Activated CD4-positive, alpha-beta T cell treated with anti-CD3 and anti-CD28 coated beads, Interleukin-2, amount 50 U/mL, for 16 hours (primary cell): ENCODE data around the gene ATP8A2.

Source experiments
- DNase-seq: peaks from one replicate; pipeline ENCODE4 v3.0.0-alpha.2; 2020

Gene ATP8A2

GRCh38 chr13:25982907-25983306, 611.1 kb downstream of the ATP8A2 start:
- DNase-seq = no peak

GRCh38 chr13:25987987-25988386, 616.2 kb downstream of the ATP8A2 start:
- DNase-seq = no peak

GRCh38 chr13:25988661-25989060, 616.9 kb downstream of the ATP8A2 start:
- no peak for DNase-seq

- DNase-seq = no peak
These were observed 619.0 kb downstream of the ATP8A2 start for GRCh38 chr13:25990801-25991200.

- DNase-seq = no peak
These were observed 620.3 kb downstream of the ATP8A2 start for GRCh38 chr13:25992076-25992475.

- DNase-seq = peak; percentile 3
These were observed 635.7 kb downstream of the ATP8A2 start for GRCh38 chr13:26007261-26008125.

- no peak for DNase-seq
These were observed 638.9 kb downstream of the ATP8A2 start for GRCh38 chr13:26010487-26011207.

- DNase-seq = no peak
These were observed 639.4 kb downstream of the ATP8A2 start for GRCh38 chr13:26011208-26011573.

- DNase-seq = peak; percentile 23
These were observed 640.4 kb downstream of the ATP8A2 start for GRCh38 chr13:26011996-26012821.

- no peak for DNase-seq
These were observed 641.2 kb downstream of the ATP8A2 start for GRCh38 chr13:26012995-26013394.

- no peak for DNase-seq
These were observed 643.7 kb downstream of the ATP8A2 start for GRCh38 chr13:26015271-26016125.

- no peak for DNase-seq
These were observed 644.4 kb downstream of the ATP8A2 start for GRCh38 chr13:26016189-26016588.

GRCh38 chr13:26017196-26017921, 645.6 kb downstream of the ATP8A2 start:
- no peak for DNase-seq

GRCh38 chr13:26017932-26018665, 646.3 kb downstream of the ATP8A2 start:
- no peak for DNase-seq

- no peak for DNase-seq
These were observed 647.5 kb downstream of the ATP8A2 start for GRCh38 chr13:26019251-26019650.

GRCh38 chr13:26019881-26020870, 648.4 kb downstream of the ATP8A2 start:
- DNase-seq = no peak

- DNase-seq = no peak
These were observed 649.1 kb downstream of the ATP8A2 start for GRCh38 chr13:26020891-26021290.

- no peak for DNase-seq
These were observed 649.7 kb downstream of the ATP8A2 start for GRCh38 chr13:26021516-26021915.

GRCh38 chr13:26021956-26022355, 650.2 kb downstream of the ATP8A2 start:
- no peak for DNase-seq
